GM19099 (cell line): ENCODE data around the gene ANKRD44.

Source experiments
- POLR2A ChIP-seq: IDR thresholded peaks from 3 replicates; pipeline ENCODE4 v1.6.1; 2011; ENCODE audit warnings: low read depth; ENCODE audit not compliant: insufficient read length; ENCODE audit errors: extremely low read depth

Gene ANKRD44

DNA sequence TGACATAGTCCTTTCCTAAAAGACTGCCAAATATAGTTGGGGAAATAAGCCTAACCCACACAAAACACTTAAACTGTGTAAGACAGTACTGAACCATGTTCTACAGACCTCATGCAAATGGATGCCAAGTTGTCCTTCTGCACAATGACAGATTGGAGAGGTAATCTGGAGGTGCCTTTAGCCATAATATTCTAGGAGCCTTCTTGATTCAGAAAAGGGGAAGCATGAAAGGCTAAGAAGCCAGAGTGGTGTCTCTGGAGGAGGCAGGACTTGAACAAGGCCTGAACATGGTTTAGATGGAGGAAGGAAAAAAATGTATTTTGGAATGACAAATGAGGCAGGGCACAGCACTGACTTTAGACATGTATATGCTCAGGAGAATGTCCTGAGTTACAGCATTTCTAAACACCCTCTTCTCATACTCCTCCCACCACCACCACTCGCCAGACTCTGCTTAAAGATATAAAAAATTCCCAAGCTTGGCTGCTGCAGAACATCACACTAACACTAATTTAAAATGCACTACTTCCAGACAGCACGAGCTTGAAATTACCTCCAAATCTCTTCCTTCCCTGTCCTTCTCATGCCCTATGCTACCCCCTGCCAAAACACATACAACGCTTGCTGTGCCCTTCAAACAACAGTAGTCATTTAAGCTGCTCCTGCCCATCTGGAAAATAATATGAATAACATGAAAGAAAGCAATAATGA lies 110.4 kb downstream of the ANKRD44 start:
- no peak for TF ChIP-seq POLR2A

DNA sequence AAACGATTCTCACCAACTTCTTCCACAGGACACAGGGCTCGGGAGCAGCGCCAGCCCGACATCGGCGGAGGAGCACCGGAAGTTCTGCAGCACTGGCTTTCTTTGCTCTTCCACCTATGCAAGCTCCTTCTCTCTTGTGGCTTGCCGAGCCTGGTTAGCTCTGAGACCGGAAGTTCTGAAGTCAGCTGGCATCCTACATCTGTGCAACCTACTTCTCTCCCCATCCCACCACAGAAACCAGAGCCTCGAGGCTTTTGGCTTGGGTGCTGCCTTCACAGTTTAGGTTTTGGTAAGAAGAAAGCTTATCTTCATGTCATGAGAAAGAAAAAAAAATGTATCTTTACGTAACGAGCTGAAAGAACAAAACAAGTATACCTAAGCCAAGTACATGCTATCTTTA lies 111.7 kb downstream of the ANKRD44 start:
- TF ChIP-seq POLR2A, result peak; percentile 76

DNA sequence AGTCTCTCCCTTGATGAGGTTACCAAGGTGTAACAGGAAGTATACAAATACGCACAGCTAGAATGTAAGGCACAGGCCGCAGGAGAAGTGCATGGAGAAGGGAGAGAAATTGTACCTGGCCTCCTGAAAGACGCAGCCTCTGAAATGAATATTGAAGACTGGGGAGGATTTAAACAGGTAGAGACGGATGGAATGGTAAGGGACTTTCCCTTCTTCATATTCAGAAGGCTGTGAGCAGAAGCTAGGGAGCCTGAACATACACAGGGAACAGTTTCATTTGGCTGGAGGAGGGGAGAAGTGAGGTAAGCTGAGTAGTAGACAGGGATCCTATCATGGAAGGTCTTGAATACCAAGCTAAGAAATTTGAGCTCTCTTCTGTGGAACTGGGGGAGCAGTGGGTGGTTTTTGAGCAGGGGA lies 112.7 kb downstream of the ANKRD44 start:
- no peak for TF ChIP-seq POLR2A

GRCh38 chr2:197196541-197197180 lies 113.9 kb downstream of the ANKRD44 start:
- no peak for TF ChIP-seq POLR2A

- no peak for TF ChIP-seq POLR2A
These were observed 115.1 kb downstream of the ANKRD44 start for GRCh38 chr2:197195518-197195917.

DNA sequence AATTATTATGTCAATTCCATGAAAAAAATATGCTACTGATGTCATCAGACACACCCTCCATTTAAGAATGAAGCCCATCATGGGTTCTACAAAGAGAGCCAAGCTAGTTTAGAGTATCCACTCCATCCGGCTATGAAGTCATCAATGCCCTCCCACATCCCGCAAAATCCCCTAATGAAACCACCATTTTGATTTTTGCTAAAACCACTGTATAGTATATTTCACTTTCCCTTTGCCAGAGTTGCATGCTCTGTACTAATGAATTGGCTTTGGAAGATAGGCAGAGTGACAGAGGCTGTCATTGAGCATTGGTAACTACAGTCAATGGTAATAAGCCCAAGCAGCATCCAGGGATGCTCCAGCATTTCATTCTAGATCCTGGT lies 118.6 kb downstream of the ANKRD44 start:
- TF ChIP-seq POLR2A, result no peak

- TF ChIP-seq POLR2A, result no peak
These were observed 119.2 kb downstream of the ANKRD44 start for GRCh38 chr2:197191177-197191939.

GRCh38 chr2:197190100-197190432 lies 120.5 kb downstream of the ANKRD44 start:
- no peak for TF ChIP-seq POLR2A

- no peak for TF ChIP-seq POLR2A
These were observed 121.0 kb downstream of the ANKRD44 start for GRCh38 chr2:197189426-197190099.

- no peak for TF ChIP-seq POLR2A
These were observed 124.9 kb downstream of the ANKRD44 start for GRCh38 chr2:197185676-197186075.

DNA sequence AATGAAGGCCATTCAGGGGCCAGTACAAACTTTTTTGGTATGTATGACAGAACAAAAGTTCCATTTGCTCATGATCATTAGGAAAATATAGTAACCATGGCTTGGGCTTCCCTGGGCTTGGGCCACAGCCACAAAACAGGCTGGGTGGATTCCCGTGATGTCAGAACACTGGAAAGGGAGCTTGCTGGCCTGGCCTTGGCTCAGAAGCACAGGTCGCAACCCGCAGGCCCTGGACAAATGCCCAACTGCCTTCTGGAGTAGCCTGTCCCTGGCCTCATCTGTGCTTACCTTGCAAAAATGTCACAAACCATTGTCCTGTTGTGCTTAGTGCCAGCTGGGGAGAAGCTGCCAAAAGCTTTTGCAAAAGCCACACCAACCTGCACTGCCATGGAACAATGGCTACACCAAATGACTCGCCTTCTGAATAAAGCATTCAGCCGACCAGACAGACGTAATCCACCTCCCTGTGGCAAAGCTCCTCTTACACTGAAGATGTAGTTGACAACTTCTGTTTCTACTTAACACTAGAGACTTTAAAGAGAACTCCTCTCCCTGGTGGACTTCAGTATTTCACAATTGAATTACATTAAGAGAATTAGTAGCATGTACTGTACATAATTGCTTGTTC lies 125.5 kb downstream of the ANKRD44 start:
- TF ChIP-seq POLR2A, result no peak

GRCh38 chr2:197183355-197183754 lies 127.2 kb downstream of the ANKRD44 start:
- TF ChIP-seq POLR2A, result no peak

- no peak for TF ChIP-seq POLR2A
These were observed 127.9 kb downstream of the ANKRD44 start for GRCh38 chr2:197182668-197183067.

DNA sequence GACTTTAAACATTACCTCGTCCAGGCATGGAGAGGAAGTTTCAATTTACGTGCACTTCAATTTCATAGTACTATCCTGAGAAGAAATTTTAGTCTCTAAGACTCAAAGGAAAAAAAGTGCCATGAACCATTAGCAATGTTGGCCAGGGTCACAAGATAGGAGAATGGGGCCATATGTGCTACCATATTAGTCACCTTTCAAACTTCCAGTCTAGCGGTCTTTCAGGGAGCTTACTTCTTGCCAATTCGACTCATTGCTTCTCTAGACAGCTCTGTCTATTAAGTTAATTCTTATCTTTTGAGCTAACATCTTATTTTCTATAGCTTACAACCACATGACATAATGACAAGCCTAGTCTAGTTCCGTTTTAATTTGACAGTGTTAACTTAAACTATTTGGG lies 129.1 kb downstream of the ANKRD44 start:
- TF ChIP-seq POLR2A, result no peak
